ENCODE measurements around the gene PHC1.
"Not testable (repeated sequence)": the region's sequence is repeated elsewhere in the genome, so short reads cannot be mapped to it uniquely, and the experiment has no call there.

Gene PHC1

DNA sequence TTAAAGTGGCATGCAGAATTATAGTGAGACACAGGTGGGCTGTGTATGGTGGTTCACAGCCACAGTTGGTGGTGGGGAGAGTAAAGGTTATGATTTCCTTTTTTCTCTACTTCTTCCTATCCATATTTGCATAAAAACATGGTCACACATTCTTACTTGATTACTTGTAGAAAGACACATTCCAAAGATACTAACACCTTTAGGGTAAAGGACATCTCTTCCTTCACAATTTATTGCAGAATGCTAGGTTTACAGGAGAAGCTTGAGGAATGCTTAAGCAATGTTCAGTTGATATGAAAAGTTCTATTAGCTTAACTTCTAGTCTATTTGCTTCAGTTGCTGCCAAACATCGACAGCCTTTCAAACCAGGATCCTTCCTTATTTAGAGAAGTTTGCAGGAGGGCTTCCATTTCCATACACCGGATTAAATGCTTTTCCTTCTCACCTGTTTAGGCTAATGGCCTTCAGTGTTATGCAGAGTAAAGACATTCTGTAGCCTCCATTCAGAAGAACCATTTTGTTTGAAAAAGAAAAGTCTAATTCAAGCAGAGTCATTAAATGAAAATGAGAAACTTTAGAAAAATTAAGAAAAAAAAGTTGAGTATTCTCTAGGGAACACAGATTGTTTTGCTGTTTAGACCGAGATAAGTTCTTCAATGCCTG is 2.6 kb upstream of the PHC1 start:
- no peak for DNase-seq (ENCODE audit: low read depth)

DNA sequence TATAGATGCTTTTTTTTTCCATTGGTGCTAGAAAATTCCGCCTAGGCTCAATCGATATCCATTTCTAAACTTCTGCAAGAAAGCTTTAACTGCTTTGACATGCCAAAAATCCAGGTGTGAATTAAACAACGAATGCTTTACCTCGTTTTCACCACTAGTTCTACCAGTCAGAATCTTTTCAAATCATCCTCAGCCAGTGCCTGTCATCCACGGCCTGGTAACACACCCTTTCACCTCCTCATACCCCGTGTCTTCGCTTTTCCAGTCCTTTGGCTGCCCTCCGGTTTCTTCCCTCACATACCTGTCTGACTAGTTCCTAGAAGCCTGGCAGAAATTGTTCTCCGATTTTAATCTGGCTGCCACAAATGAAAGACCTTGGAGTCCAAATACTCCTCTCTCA is 1.4 kb upstream of the PHC1 start:
- DNase-seq (ENCODE audit: low read depth) = no peak

DNA sequence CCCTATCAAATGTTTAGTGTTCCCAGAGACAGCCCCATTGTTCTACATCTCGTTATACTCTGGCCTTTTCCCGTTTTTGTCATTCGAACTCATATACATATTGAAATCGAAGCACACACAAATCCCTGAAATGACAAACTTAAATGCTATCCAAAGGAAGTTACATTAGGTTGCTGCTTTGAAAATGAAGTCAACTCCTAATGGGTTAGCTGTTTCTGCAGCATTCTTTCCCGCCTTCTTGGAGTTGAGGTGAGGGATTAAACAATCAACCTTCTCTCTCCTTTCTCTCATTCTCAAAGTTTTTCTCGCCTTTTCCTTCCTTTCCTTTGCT is 642 bp upstream of the PHC1 start:
- no peak for DNase-seq (ENCODE audit: low read depth)

DNA sequence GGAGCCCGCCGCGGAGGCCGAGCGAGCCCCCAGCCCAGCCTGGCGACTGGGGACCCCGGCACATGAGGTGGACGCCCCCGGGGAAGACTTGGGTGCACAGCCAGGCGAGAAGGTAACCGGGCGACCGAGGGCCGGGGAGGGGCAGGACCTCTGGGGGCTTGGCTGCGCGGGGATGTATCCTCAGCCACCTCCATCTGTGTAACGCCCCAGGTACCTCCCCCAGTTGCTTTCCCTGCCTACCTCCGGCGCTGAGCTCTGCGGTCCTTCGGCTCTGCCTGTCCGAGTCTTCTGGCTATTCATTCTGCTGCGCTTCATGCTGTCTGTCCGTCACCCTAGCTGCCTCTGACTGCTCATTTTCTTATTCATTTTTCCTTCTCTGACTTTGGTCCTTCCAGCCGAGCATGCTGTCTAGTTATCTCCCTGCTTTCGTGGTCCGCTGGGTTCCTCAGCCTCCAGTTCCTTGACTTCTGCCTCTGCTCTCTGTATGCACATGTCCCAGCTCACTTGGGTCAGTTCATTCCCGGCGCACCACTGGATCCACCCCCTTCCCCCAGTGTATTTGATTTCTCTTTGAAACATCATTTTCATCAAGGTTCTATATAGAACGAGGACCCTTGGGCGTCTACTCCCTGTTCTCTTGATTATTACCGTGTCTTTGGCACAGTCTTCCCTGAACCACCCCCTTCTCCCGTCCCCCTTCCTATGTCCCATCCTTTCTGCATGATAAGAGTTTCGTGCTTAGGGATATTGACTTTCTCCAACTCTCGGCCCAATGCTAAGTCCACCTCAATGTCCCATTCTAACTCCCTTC is 612 bp downstream of the PHC1 start:
- peak; percentile 3 for DNase-seq (ENCODE audit: low read depth)

DNA sequence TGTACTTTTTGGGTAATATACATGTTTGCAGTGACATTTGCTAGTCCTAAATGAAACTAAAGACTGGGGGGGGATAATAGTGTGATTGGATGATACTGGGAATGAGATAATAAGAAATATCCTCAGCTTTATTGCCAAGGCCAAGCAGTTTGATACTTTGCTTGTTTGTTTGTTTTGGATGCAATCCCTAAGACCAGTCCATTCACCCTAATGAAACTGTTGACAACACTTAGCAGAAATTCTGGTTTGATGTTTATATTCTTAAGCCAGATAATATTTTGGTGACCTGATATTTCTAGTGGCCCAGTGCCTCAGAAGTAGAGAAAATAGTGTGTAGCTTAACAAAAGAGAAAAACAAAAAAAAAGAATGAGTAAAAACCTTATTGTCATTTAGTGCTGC is 1.8 kb downstream of the PHC1 start:
- DNase-seq (ENCODE audit: low read depth) = no peak

DNA sequence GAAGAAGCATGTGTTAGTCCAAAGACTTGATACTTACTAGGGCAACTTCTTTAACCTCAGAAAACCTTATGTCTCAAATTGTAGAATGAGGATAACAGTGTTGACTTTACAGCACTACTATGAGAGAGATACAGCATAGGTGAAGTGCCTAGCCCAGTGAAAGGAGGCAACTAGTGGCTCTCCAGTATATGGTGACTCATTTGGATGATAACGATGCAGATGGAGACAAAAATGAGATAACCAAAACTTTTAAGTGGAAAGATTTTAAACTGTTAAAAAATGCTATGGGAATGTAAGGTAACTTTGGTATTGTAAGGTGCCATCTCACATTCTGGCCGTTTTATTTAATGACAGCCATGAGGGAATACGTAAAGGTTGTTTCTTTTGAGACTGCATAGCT is 2.7 kb downstream of the PHC1 start:
- DNase-seq (ENCODE audit: low read depth) = no peak

DNA sequence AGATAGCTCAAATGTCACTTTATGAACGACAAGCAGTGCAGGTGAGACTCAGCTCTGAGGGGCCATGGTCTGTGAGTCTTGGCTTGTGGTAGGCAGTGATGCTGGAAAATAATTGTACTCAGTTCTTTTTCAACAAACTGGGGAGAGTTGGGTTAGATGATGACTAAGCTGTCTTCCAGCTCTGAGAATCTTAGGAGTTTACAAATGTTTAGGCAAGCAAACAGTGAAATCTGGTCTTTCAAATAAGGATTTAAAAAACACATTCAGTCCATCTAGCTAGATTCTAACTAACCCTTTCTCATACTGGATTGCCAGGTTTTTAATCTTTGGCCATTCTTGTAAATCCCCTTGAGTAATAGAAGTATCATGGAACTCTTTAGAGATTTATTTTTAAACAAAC is 3.4 kb downstream of the PHC1 start:
- no peak for DNase-seq (ENCODE audit: low read depth)

DNA sequence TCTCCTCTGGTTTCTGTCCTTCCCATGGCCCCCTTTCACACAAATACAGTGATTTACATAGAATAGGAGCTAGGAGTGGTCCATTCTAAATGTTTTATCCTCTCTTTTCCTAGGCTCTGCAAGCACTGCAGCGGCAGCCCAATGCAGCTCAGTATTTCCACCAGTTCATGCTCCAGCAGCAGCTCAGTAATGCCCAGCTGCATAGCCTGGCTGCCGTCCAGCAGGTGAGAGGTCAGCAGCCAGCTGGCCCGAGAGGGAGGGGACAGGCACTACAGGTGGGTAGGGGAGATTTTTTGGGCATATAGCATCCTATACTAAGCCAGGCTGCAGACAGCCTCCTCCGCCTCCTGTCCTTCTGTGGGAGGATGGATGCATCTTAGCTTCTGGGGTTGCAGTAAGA is 5.3 kb downstream of the PHC1 start:
- DNase-seq (ENCODE audit: low read depth) = not testable (repeated sequence)

DNA sequence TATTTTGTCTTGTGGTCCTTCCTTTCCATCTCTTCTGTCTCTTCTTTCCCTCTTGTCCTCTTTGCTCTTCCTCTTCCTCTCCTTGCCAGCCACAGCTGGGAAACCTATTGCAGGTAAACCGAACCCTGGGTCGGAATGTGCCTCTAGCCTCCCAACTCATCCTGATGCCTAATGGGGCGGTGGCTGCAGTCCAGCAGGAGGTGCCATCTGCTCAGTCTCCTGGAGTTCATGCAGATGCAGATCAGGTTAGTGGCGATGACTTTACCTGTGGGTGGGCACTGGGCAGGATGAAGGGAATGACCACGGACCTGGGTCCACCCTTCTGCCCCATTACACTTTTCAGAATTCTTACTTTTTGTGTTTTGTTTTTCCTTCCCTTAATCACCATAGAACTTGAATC is 8.2 kb downstream of the PHC1 start:
- DNase-seq (ENCODE audit: low read depth) = no peak

DNA sequence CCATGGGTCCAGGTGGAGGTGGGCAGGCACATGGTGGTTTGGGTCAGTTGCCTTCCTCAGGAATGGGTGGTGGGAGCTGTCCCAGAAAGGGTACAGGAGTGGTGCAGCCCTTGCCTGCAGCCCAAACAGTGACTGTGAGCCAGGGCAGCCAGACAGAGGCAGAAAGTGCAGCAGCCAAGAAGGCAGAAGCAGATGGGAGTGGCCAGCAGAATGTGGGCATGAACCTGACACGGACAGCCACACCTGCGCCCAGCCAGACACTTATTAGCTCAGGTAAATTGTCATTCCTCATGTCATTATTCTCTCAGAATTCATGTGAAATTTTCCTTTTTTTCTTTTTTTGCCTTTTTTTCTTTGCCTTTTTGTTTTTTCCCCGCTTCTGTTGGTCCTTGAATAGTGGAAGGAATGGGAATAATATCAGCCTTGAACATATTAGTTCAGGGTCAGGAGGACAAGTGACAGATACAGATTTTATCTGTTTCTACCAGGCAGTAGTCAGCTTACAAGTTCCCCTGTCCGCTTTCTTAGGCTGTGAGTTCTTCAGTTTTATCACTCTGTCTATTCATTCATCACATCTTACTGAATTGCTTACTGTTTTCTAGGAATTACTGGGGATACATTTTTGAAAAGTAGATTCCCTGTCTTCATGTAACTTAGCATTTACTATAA is 16.5 kb downstream of the PHC1 start:
- not testable (repeated sequence) for DNase-seq (ENCODE audit: low read depth)

DNA sequence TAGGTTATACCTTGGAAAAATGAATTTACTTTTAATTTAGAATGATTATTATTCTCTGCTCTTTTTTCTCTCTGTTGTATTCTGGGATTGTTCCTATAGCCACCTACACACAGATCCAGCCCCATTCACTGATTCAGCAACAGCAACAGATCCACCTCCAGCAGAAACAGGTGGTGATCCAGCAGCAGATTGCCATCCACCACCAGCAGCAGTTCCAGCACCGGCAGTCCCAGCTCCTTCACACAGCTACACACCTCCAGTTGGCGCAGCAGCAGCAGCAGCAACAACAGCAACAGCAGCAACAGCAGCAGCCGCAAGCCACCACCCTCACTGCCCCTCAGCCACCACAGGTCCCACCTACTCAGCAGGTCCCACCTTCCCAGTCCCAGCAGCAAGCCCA is 18.2 kb downstream of the PHC1 start:
- DNase-seq (ENCODE audit: low read depth) = not testable (repeated sequence)

DNA sequence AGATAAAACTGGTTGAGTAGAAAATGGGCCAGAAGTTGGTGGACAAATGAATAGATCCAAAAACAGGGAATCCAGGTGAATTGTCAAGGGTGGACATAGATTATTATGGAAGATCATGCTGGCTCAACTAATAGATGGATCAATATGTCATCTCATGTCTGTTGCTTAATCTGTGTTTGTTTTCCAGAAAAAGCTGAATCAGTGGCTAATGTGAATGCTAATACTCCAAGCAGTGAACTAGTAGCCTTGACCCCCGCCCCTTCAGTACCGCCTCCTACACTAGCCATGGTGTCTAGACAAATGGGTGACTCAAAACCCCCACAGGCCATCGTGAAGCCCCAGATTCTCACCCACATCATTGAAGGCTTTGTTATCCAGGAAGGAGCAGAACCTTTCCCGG is 19.8 kb downstream of the PHC1 start:
- DNase-seq (ENCODE audit: low read depth) = not testable (repeated sequence)

DNA sequence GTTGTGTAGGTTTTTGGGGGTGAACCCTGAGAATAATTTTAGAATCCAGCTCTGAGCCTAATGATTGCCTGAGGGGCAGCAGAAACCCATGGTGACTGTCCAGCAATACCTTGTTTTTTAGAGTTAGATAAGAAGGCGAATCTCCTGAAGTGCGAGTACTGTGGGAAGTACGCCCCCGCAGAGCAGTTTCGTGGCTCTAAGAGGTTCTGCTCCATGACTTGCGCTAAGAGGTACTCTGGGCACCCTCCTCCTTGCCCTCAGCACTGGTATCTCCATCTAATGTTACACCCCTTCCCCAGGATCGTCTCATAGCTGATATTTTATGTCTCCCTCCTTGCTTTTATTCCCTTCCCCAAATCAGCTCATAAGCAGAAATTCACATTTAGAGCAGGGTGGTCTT is 22.4 kb downstream of the PHC1 start:
- no peak for DNase-seq (ENCODE audit: low read depth)

DNA sequence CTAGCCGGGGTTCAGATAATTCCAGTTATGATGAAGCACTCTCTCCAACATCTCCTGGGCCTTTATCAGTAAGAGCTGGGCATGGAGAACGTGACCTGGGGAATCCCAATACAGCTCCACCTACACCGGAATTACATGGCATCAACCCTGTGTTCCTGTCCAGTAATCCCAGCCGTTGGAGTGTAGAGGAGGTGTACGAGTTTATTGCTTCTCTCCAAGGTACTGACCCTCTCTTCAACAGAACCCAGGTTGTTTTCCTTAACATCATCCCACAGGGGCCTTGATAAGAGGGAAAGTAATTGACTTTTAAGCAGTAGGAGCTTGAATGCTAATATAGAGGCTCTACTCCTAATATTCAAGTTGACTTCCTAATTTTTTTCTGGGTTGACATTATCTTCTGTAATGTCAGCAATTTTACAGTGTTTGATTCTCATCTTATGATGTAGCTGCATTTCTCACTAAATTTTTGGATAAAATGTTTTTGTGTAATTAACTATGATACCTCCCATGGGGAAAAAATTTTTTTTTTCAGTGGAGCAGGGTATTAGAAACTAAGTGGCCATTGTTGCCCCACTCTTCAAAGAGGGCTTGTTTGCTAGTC is 23.6 kb downstream of the PHC1 start:
- not testable (repeated sequence) for DNase-seq (ENCODE audit: low read depth)

DNA sequence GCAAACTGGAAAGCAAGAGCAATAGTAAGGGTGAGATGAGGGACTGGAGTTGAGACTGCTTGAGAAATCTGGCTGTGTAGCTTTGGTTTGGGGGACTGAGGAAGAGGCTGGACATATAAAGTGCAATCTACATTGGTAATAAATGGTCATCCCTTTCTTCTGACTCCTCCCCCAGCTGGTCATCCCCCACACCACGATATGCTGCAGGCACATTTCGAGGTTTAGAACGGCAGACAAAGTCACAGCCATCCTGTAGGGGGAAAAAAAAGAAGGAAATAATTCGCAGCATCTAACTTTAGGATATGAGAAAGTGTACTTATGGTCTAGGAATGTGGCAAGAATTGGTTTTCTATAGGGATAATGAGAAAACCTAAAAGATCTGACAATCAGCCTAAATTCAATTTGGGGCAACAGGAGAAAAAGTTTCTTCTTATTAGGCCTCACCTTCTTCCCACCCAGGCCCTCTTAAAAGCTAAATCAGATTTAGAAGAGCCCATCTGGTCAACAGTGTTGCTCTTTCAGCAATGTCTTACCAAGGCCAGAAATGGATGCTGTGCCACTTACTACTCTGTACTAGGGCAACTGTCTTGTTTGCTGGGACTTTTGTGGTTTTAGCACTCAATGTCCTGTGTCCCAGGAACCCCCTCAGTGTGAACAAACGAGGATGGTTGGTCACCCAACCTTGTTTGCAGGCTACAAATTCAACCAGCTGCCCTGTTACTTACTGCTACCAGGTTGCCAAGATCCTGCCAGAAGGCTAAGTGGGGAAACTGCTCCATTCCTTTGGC is 27.6 kb downstream of the PHC1 start:
- no peak for DNase-seq (ENCODE audit: low read depth)

DNA sequence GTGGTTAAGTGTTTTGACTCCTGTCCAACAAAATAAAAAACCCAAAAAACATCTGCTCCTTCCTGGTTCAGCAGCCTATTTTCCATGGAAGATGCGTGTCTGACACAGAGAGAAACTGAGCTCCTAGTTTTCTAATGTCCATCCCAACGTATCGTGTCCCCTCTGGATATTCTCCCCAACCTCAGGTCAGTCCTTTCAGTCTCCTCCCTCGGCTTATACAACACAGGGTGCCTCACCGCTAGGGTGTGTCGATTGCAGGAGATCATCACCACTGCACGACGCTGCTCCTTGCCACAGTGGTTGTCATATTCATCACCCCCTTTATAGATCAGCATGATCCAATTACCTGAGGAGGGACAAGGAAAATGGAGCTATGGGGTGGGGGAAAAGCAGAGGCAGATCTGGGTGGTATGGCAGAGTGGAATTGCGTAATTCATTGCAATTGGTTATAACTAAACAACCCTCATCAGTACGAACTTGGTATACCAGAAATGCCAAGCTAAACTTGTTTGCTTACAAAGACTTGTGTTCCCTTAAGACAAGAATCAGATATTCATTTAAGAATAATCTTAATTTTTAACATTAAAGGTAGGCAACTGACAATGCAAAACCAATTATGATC is 29.4 kb downstream of the PHC1 start:
- no peak for DNase-seq (ENCODE audit: low read depth)

DNA sequence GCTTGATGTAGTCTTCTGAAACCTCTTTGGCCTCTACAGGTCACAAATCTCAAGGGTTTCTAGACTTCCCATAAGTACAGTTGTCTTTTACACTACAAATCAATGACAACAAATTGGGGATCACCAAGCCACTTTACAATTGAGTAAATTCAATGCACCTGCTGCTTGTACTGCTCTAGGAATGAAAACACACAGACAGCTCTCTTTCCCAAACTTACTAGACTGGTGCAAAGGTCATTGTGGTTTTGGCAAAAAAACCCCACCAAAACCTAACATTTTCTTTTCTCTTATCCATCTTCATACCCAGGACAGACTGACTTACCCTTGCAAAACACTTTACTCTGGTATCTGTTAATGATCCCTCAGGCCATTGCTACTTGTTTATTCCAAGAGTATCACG is 32.4 kb downstream of the PHC1 start:
- DNase-seq (ENCODE audit: low read depth) = no peak

DNA sequence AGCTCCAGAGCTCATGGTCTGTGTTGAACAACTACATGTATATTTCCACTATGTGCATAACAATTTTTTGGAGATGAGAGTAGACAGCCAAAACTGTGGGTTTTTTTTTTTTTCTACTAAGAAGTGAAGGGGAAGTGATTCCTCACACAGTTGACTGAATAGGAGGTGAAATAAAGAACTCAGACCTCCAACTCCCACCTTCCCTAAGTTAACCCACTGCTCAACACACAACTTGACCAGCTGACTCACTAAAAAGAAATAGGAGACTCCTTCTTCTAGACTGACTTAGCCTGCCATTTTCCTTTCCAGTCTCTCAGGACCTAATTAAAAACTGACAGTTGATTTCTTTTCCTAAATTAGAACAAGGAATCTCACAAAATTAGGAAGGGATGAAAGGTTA is 33.4 kb downstream of the PHC1 start:
- no peak for DNase-seq (ENCODE audit: low read depth)

DNA sequence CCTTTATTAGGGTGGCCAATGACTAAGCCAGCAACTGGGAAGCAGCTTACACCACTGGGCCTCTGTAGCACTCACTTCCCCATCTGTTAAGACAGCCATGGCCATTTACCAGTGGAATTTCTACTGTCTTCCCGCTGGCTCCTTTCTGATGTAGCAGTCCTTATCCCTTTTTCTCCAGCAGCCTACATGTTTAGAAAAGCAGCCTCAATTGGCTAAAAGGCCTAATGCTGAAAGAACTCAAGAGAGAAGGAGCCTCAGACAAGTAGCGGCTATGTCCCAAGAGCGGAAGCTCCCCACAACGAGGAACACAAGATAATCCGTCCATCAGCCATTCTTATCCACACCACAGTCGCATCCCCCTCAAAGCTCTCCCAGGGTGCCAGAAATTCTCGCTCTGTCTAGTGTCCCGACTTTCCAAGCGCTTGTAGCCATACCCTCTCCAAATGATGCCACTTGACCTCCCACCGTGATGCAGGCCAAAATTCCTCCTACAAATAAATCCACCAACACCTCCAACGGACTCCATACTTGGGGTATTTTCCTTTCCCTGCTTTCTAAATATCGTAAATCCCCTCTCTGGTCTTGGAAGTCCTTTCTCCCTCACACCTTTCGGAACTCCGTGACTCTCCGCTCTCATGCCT is 34.5 kb downstream of the PHC1 start:
- peak; percentile 16 for DNase-seq (ENCODE audit: low read depth)

DNA sequence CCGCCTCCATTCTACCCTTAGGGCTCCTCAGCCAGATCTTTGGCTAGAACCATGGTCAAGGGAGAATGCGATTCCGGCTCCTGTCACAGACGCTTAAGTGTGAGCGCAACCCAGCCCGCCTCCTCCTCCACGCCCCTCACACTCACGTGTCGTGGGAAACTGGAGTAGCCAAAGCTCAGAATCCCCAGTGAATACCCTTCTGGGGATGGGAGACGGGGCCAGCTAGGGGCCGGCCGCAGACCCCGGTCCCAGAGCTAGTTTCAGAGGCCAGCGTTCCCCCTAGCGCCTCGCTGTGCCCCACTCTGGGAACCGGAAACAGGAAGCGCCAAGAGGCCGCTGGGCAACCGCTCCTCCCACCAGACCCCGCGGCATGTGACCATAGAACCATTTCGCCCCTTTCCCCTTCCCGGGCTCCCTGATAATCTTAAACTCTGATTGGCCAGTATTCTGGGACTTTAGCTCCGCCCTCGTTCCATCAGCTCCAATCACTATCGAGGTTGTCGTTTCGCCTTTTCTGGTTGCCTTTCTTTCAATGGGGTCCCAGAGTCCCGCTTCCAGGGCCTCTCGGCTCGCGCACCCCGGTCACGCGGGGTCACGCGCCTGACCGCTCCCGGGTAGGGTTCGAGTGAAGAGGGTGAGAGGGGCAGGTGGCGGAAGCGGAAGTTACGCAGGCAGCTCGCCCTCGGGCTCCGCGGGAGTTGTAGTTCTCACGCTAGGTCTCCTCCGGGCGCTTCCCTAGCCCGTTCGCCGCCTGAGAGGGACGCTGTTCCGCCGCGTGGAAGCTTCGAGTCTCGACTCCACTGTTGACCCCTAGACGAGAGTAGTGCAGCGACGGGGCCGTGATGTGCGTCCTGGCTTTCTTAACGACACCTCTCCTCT is 35.3 kb downstream of the PHC1 start, which contains the start of gene M6PR:
Gene M6PR, minus strand, starts transcription at position 304 of the 879 bp plus-strand sequence. CDS start 3,241 bp downstream, outside the sequence.
- DNase-seq (ENCODE audit: low read depth) = peak; percentile 82
